Pulmonary artery endothelial cell (primary cell): Measurements from ENCODE around the gene INO80E. TPM values are rescaled to one million over a fixed set of nuclear protein-coding genes. Genes with fewer than 3 reads are reported as not detected.
"Not testable (repeated sequence)": the region's sequence is repeated elsewhere in the genome, so short reads cannot be mapped to it uniquely, and the experiment has no call there.

Experiments
- DNase-seq: peaks from one replicate; pipeline ENCODE4 v3.0.0-alpha.2; 2011; ENCODE audit warnings: low read depth, low spot score
- total RNA-seq: library from RNA; depleted of rRNA; stranded (reverse); fragments of >200 nt; gene quantifications from 2 replicates; pipeline ENCODE4 v1.2.3, GENCODE V29; 2014

Gene INO80E
- total RNA-seq, 1 donor from 2014 or later: 24.5 TPM

GRCh38 chr16:30030011-30030685, 34.1 kb downstream of the INO80E start:
- no peak for DNase-seq

GRCh38 chr16:30030841-30031413, 34.9 kb downstream of the INO80E start, which contains the start of gene TLCD3B:
TLCD3B (minus strand) TSS chr16:30031271; CDS start chr16:30030527, 744 bp downstream.
- no peak for DNase-seq

- DNase-seq: no peak
Observed at GRCh38 chr16:30031477-30031918, 35.5 kb downstream of the INO80E start.

- DNase-seq: peak; percentile 32
Observed at GRCh38 chr16:30032083-30032819, 36.2 kb downstream of the INO80E start.

- no peak for DNase-seq
Observed at GRCh38 chr16:30033270-30033669, 37.2 kb downstream of the INO80E start.

- DNase-seq: no peak
Observed at GRCh38 chr16:30040221-30040620, 44.2 kb downstream of the INO80E start.

GRCh38 chr16:30040690-30041089, 44.6 kb downstream of the INO80E start:
- DNase-seq: not testable (repeated sequence)

- no peak for DNase-seq
Observed at GRCh38 chr16:30041841-30042240, 45.8 kb downstream of the INO80E start.

GRCh38 chr16:30046178-30046577, 50.1 kb downstream of the INO80E start:
- DNase-seq: no peak

- DNase-seq: no peak
Observed at GRCh38 chr16:30046588-30046987, 50.5 kb downstream of the INO80E start.

GRCh38 chr16:30049871-30050270, 53.8 kb downstream of the INO80E start:
- no peak for DNase-seq

- DNase-seq: peak; percentile 59
Observed at GRCh38 chr16:30051518-30051917, 55.5 kb downstream of the INO80E start.

- DNase-seq: peak; percentile 69
Observed at GRCh38 chr16:30052671-30053372, 56.8 kb downstream of the INO80E start.

- peak; percentile 36 for DNase-seq
Observed at GRCh38 chr16:30053376-30054015, 57.5 kb downstream of the INO80E start.

- no peak for DNase-seq
Observed at GRCh38 chr16:30054451-30054850, 58.4 kb downstream of the INO80E start.

- DNase-seq: no peak
Observed at GRCh38 chr16:30054959-30055553, 59.0 kb downstream of the INO80E start.

Other genes starting within 250 kb of the INO80E start
- not detected in 2 replicates for gene ZG16, start 218.0 kb upstream of the INO80E start, total RNA-seq
- gene KIF22, start 205.5 kb upstream of the INO80E start, total RNA-seq: 59.4 and 85.2 TPM in 2 replicates
- 267 and 297 TPM in 2 replicates for gene MAZ, start 189.7 kb upstream of the INO80E start, total RNA-seq
- 0.66 and 0.71 TPM in 2 replicates for gene PRRT2, start 184.0 kb upstream of the INO80E start, total RNA-seq
- 17.4 and 26.1 TPM in 2 replicates for gene PAGR1, start 180.1 kb upstream of the INO80E start, total RNA-seq
- 433 and 451 TPM in 2 replicates for gene MVP, start 175.8 kb upstream of the INO80E start, total RNA-seq
- 60.3 and 88.5 TPM in 2 replicates for gene CDIPT, start 133.0 kb upstream of the INO80E start, total RNA-seq
- gene SEZ6L2, start 96.7 kb upstream of the INO80E start, total RNA-seq: 0.53 and 0.73 TPM in 2 replicates
- 0.63 and 1.3 TPM in 2 replicates for gene ASPHD1, start 95.8 kb upstream of the INO80E start, total RNA-seq
- gene KCTD13, start 70.0 kb upstream of the INO80E start, total RNA-seq: 4.4 and 4.8 TPM in 2 replicates
- gene TMEM219, start 34.2 kb upstream of the INO80E start, total RNA-seq: 75.9 and 80.9 TPM in 2 replicates
- 97.0 and 109 TPM in 2 replicates for gene TAOK2, start 22.4 kb upstream of the INO80E start, total RNA-seq
- 7.5 and 11.2 TPM in 2 replicates for gene HIRIP3, start 624 bp upstream of the INO80E start, total RNA-seq
- 0.26 and 0.49 TPM in 2 replicates for gene DOC2A, start 14.8 kb downstream of the INO80E start, total RNA-seq
- gene C16orf92, start 27.0 kb downstream of the INO80E start, total RNA-seq: not detected in 2 replicates
- 0.11 and 0.13 TPM in 2 replicates for gene TLCD3B, start 35.0 kb downstream of the INO80E start, total RNA-seq
- gene ALDOA, start 69.5 kb downstream of the INO80E start, total RNA-seq: 501 and 602 TPM in 2 replicates
- gene PPP4C, start 79.8 kb downstream of the INO80E start, total RNA-seq: 271 and 311 TPM in 2 replicates
- gene TBX6, start 95.7 kb downstream of the INO80E start, total RNA-seq: 0.07 and 0.18 TPM in 2 replicates
- gene YPEL3, start 100.0 kb downstream of the INO80E start, total RNA-seq: 6.1 and 12.2 TPM in 2 replicates
- 0.53 and 0.81 TPM in 2 replicates for gene GDPD3, start 117.3 kb downstream of the INO80E start, total RNA-seq
- 36.6 and 43.7 TPM in 2 replicates for gene MAPK3, start 127.0 kb downstream of the INO80E start, total RNA-seq
- gene CORO1A, start 187.4 kb downstream of the INO80E start, total RNA-seq: 1.8 and 2.0 TPM in 2 replicates
- 19.9 and 25.6 TPM in 2 replicates for gene BOLA2B, start 197.4 kb downstream of the INO80E start, total RNA-seq
- gene SLX1A, start 197.6 kb downstream of the INO80E start, total RNA-seq: 30.5 and 55.9 TPM in 2 replicates
- gene SULT1A3, start 203.0 kb downstream of the INO80E start, total RNA-seq: 1.6 and 2.5 TPM in 2 replicates